NCI-H1930 (cell line): ENCODE measurements around the gene STON2.

Experiments
- DNase-seq, 2 experiments: peaks; one replicate each; lab custom pipeline; 2025; lab: John Stamatoyannopoulos, UW

Gene STON2

GRCh38 chr14:81416981-81417380 is 16.9 kb upstream of the STON2 start:
- no peak for DNase-seq

- DNase-seq, result no peak
Observed at GRCh38 chr14:81416194-81416952, 16.2 kb upstream of the STON2 start.

GRCh38 chr14:81415781-81416180 is 15.7 kb upstream of the STON2 start:
- no peak for DNase-seq

- no peak for DNase-seq
Observed at GRCh38 chr14:81414123-81414522, 14.0 kb upstream of the STON2 start.

GRCh38 chr14:81412779-81413178 is 12.7 kb upstream of the STON2 start:
- no peak for DNase-seq

- DNase-seq, result no peak
Observed at GRCh38 chr14:81408595-81408994, 8.5 kb upstream of the STON2 start.

- no peak for DNase-seq
Observed at GRCh38 chr14:81406863-81407262, 6.7 kb upstream of the STON2 start.

GRCh38 chr14:81402123-81402495 is 2.0 kb upstream of the STON2 start:
- DNase-seq, result no peak

GRCh38 chr14:81401420-81402122 is 1.4 kb upstream of the STON2 start:
- DNase-seq, result no peak

- no peak for DNase-seq
Observed at GRCh38 chr14:81400852-81401251, 728 bp upstream of the STON2 start.

- no peak for DNase-seq
Observed at GRCh38 chr14:81398196-81398891, 1.8 kb downstream of the STON2 start.

GRCh38 chr14:81396113-81396512 is 4.0 kb downstream of the STON2 start:
- no peak for DNase-seq

GRCh38 chr14:81394739-81395138 is 5.4 kb downstream of the STON2 start:
- no peak for DNase-seq

GRCh38 chr14:81392976-81393643 is 7.0 kb downstream of the STON2 start:
- DNase-seq, result no peak

GRCh38 chr14:81392052-81392451 is 8.1 kb downstream of the STON2 start:
- DNase-seq, result no peak

GRCh38 chr14:81390696-81391095 is 9.4 kb downstream of the STON2 start:
- no peak for DNase-seq

- no peak for DNase-seq
Observed at GRCh38 chr14:81388336-81388735, 11.8 kb downstream of the STON2 start.

GRCh38 chr14:81386290-81386745 is 13.8 kb downstream of the STON2 start:
- DNase-seq, result no peak

- DNase-seq, result no peak
Observed at GRCh38 chr14:81385886-81386285, 14.2 kb downstream of the STON2 start.

- no peak for DNase-seq
Observed at GRCh38 chr14:81385419-81385818, 14.7 kb downstream of the STON2 start.

- DNase-seq, result no peak
Observed at GRCh38 chr14:81384900-81385299, 15.2 kb downstream of the STON2 start.

GRCh38 chr14:81382517-81383225 is 17.5 kb downstream of the STON2 start:
- no peak for DNase-seq
